Adrenal gland (tissue), 5 donors: ENCODE results near the gene RECK.

Source experiments
- POLR2A ChIP-seq, 2 donors: fragments of 450-650 bp; IDR thresholded peaks; one replicate each; pipeline ENCODE4 v1.6.1; 2017; ENCODE audit warnings: antibody characterized with exemption in 2 of 2, mild to moderate bottlenecking in 2 of 2, moderate library complexity in 1 of 2
- TF ChIP-seq, protein P1 (sequence below), 6 experiments: fragments of 450-650 bp in 4 of 6; fragments of 200-600 bp in 2 of 6; sonication (generic) in 1 of 6; IDR thresholded peaks; 1 replicate in 5 of 6; 2 replicates in 1 of 6; pipeline versions ENCODE4 v1.5.1 to v1.8.0; 2016 to 2021; ENCODE audit warnings: antibody characterized with exemption in 6 of 6, mild to moderate bottlenecking in 2 of 6, moderate library complexity in 1 of 6
- donor health status: DM: no; HTN: no; CAD: no.

DNA sequence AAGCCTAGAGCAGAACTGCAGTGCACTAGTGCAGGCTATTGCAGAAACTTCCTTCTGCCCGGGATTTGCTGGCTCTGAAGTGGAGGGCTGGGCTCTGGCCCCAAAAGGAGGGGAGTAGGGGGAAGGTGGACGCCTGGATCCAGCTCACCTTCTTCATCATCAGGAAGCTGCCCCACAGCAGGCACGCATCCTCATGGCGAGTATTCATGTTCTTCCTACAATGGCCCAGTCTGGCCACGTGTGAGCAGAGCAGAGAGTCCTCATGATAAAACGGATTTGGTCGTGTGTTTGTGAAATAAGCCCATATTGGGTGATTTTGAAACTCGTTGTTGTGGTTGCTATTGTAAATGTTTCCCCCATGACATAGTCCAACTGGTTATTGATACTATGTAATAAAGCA is 91.6 kb downstream of the RECK start:
- TF ChIP-seq, protein P1, sequence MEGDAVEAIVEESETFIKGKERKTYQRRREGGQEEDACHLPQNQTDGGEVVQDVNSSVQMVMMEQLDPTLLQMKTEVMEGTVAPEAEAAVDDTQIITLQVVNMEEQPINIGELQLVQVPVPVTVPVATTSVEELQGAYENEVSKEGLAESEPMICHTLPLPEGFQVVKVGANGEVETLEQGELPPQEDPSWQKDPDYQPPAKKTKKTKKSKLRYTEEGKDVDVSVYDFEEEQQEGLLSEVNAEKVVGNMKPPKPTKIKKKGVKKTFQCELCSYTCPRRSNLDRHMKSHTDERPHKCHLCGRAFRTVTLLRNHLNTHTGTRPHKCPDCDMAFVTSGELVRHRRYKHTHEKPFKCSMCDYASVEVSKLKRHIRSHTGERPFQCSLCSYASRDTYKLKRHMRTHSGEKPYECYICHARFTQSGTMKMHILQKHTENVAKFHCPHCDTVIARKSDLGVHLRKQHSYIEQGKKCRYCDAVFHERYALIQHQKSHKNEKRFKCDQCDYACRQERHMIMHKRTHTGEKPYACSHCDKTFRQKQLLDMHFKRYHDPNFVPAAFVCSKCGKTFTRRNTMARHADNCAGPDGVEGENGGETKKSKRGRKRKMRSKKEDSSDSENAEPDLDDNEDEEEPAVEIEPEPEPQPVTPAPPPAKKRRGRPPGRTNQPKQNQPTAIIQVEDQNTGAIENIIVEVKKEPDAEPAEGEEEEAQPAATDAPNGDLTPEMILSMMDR (IDR thresholded peaks at IDR 0.05): no peak
- no peak for TF ChIP-seq POLR2A (IDR thresholded peaks at IDR 0.05)
